SK-N-SH treated with all-trans-retinoic acid at 6 μM for 48 hours (cell line): Measurements from ENCODE around the gene CPVL.

Experiments used
- BACH2 ChIP-seq: fragments of 250-450 bp; sonication (Bioruptor Pico); IDR thresholded peaks from 2 replicates; pipeline ENCODE4 v1.9.0; 2021; ENCODE audit warnings: mild to moderate bottlenecking, borderline replicate concordance
- GLIS3 ChIP-seq: fragments of 250-450 bp; sonication (Bioruptor Pico); IDR thresholded peaks from 2 replicates; pipeline ENCODE4 v1.5.0; 2020; ENCODE audit warnings: mild to moderate bottlenecking, moderate library complexity
- PPARA ChIP-seq: fragments of 250-450 bp; sonication (Bioruptor Pico); IDR thresholded peaks from 2 replicates; pipeline ENCODE4 v1.5.0; 2020; ENCODE audit warnings: mild to moderate bottlenecking, borderline replicate concordance
- RARB ChIP-seq: fragments of 250-450 bp; sonication (Bioruptor Pico); IDR thresholded peaks from 2 replicates; pipeline ENCODE4 v1.8.0; 2021; ENCODE audit warnings: mild to moderate bottlenecking, moderate library complexity
- TOX ChIP-seq: fragments of 250-450 bp; sonication (Bioruptor Pico); IDR thresholded peaks from 2 replicates; pipeline ENCODE4 v1.8.0; 2021; ENCODE audit warnings: mild to moderate bottlenecking, moderate library complexity, borderline replicate concordance
- ZFP3 ChIP-seq: fragments of 250-450 bp; sonication (Bioruptor Pico); IDR thresholded peaks from 2 replicates; pipeline ENCODE4 v1.5.0; 2020; ENCODE audit warnings: mild to moderate bottlenecking, moderate library complexity
- ZNF565 ChIP-seq: fragments of 450-650 bp; formaldehyde crosslinking; conservative IDR thresholded peaks from 2 replicates; pipeline ENCODE4 v1.5.0; 2020; ENCODE audit warnings: low read depth, mild to moderate bottlenecking, moderate library complexity
- TF ChIP-seq, protein P1 (sequence below): fragments of 250-450 bp; sonication (Bioruptor Pico); IDR thresholded peaks from 2 replicates; pipeline ENCODE4 v1.8.0; 2020; ENCODE audit warnings: mild to moderate bottlenecking, moderate library complexity, borderline replicate concordance
- TF ChIP-seq, protein P2 (sequence below): fragments of 250-450 bp; sonication (Bioruptor Pico); IDR thresholded peaks from 2 replicates; pipeline ENCODE4 v1.8.0; 2021; ENCODE audit warnings: low read depth, mild to moderate bottlenecking, moderate library complexity, borderline replicate concordance
- TF ChIP-seq, protein P3 (sequence below): fragments of 250-450 bp; sonication (Bioruptor Pico); IDR thresholded peaks from 2 replicates; pipeline ENCODE4 v1.5.0; 2020; ENCODE audit warnings: mild to moderate bottlenecking, moderate library complexity
- TF ChIP-seq, protein P4 (sequence below): fragments of 250-450 bp; sonication (Bioruptor Pico); IDR thresholded peaks from 2 replicates; pipeline ENCODE4 v1.5.1; 2020; ENCODE audit warnings: low read depth, mild to moderate bottlenecking, moderate library complexity

DNA sequence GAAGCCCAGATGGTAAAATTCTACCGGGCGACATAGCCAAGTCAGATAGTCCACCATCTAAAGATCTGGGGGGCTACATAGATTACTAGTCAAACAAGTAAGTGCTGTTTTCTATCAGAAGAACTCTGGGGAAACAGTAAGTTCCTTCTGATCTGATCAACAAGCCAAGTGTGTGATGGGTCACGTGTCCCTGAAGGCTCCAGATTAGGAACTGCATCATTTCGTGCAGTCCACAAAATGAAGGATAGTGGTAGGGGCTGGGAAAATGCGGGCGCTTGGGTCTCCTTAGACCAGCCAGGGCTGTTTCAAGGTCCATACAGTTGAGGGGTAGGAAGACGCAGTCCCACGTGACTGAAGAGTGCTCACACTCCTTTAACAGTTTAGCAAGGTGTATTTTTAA lies 46.5 kb upstream of the CPVL start:
- TF ChIP-seq ZNF565 (CRISPR knock-in tag) (no peak), BACH2 (no peak), PPARA (CRISPR knock-in tag) (no peak), ZFP3 (no peak), GLIS3 (CRISPR knock-in tag) (no peak), TOX (CRISPR knock-in tag) (no peak), RARB (CRISPR knock-in tag) (no peak)
- TF ChIP-seq, protein P1, sequence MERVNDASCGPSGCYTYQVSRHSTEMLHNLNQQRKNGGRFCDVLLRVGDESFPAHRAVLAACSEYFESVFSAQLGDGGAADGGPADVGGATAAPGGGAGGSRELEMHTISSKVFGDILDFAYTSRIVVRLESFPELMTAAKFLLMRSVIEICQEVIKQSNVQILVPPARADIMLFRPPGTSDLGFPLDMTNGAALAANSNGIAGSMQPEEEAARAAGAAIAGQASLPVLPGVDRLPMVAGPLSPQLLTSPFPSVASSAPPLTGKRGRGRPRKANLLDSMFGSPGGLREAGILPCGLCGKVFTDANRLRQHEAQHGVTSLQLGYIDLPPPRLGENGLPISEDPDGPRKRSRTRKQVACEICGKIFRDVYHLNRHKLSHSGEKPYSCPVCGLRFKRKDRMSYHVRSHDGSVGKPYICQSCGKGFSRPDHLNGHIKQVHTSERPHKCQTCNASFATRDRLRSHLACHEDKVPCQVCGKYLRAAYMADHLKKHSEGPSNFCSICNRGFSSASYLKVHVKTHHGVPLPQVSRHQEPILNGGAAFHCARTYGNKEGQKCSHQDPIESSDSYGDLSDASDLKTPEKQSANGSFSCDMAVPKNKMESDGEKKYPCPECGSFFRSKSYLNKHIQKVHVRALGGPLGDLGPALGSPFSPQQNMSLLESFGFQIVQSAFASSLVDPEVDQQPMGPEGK (CRISPR knock-in tag) = no peak
- TF ChIP-seq, protein P2, sequence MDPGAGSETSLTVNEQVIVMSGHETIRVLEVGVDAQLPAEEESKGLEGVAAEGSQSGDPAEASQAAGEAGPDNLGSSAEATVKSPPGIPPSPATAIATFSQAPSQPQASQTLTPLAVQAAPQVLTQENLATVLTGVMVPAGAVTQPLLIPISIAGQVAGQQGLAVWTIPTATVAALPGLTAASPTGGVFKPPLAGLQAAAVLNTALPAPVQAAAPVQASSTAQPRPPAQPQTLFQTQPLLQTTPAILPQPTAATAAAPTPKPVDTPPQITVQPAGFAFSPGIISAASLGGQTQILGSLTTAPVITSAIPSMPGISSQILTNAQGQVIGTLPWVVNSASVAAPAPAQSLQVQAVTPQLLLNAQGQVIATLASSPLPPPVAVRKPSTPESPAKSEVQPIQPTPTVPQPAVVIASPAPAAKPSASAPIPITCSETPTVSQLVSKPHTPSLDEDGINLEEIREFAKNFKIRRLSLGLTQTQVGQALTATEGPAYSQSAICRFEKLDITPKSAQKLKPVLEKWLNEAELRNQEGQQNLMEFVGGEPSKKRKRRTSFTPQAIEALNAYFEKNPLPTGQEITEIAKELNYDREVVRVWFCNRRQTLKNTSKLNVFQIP (CRISPR knock-in tag) = no peak
- TF ChIP-seq, protein P3, sequence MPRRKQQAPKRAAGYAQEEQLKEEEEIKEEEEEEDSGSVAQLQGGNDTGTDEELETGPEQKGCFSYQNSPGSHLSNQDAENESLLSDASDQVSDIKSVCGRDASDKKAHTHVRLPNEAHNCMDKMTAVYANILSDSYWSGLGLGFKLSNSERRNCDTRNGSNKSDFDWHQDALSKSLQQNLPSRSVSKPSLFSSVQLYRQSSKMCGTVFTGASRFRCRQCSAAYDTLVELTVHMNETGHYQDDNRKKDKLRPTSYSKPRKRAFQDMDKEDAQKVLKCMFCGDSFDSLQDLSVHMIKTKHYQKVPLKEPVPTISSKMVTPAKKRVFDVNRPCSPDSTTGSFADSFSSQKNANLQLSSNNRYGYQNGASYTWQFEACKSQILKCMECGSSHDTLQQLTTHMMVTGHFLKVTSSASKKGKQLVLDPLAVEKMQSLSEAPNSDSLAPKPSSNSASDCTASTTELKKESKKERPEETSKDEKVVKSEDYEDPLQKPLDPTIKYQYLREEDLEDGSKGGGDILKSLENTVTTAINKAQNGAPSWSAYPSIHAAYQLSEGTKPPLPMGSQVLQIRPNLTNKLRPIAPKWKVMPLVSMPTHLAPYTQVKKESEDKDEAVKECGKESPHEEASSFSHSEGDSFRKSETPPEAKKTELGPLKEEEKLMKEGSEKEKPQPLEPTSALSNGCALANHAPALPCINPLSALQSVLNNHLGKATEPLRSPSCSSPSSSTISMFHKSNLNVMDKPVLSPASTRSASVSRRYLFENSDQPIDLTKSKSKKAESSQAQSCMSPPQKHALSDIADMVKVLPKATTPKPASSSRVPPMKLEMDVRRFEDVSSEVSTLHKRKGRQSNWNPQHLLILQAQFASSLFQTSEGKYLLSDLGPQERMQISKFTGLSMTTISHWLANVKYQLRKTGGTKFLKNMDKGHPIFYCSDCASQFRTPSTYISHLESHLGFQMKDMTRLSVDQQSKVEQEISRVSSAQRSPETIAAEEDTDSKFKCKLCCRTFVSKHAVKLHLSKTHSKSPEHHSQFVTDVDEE (CRISPR knock-in tag) = no peak
- TF ChIP-seq, protein P4, sequence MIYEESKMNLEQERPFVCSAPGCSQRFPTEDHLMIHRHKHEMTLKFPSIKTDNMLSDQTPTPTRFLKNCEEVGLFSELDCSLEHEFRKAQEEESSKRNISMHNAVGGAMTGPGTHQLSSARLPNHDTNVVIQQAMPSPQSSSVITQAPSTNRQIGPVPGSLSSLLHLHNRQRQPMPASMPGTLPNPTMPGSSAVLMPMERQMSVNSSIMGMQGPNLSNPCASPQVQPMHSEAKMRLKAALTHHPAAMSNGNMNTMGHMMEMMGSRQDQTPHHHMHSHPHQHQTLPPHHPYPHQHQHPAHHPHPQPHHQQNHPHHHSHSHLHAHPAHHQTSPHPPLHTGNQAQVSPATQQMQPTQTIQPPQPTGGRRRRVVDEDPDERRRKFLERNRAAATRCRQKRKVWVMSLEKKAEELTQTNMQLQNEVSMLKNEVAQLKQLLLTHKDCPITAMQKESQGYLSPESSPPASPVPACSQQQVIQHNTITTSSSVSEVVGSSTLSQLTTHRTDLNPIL (CRISPR knock-in tag) = no peak
